HG03159 (cell line): Measurements from ENCODE around the gene NDUFB6.
A peak's percentile ranks its signal among the peaks of the same experiment; 100 is the strongest.
"Not testable (repeated sequence)": the region's sequence is repeated elsewhere in the genome, so short reads cannot be mapped to it uniquely, and the experiment has no call there.

Experiments used
- ATAC-seq: cut with Tn5 transposase; IDR thresholded peaks from one replicate; pipeline ENCODE4 v1.9.1; 2021; ENCODE audit warnings: mild to moderate bottlenecking, moderate library complexity; ENCODE audit not compliant: unreplicated experiment

The NDUFB6 gene

GRCh38 chr9:32571969-32572899 is 725 bp downstream of the NDUFB6 start:
- ATAC-seq: peak; percentile 90

GRCh38 chr9:32570262-32570661 is 2.7 kb downstream of the NDUFB6 start:
- ATAC-seq: no peak

GRCh38 chr9:32566770-32567169 is 6.2 kb downstream of the NDUFB6 start:
- no peak for ATAC-seq

GRCh38 chr9:32565967-32566366 is 7.0 kb downstream of the NDUFB6 start:
- no peak for ATAC-seq

GRCh38 chr9:32558408-32558934 is 14.5 kb downstream of the NDUFB6 start:
- no peak for ATAC-seq

GRCh38 chr9:32554591-32554990 is 18.4 kb downstream of the NDUFB6 start:
- no peak for ATAC-seq

GRCh38 chr9:32554107-32554506 is 18.9 kb downstream of the NDUFB6 start:
- ATAC-seq: no peak

GRCh38 chr9:32552172-32552872 is 20.6 kb downstream of the NDUFB6 start, which contains the start of the genes SMIM27 and TOPORS:
Gene SMIM27 (plus strand): TSS chr9:32552327. CDS start chr9:32552435, 108 bp downstream.
Gene TOPORS (minus strand): TSS chr9:32552586. CDS start chr9:32552436, 150 bp downstream.
- peak; percentile 70 for ATAC-seq

- ATAC-seq: peak; percentile 13
Observed at GRCh38 chr9:32551276-32552051, 21.5 kb downstream of the NDUFB6 start.

GRCh38 chr9:32550562-32551275 is 22.2 kb downstream of the NDUFB6 start:
- ATAC-seq: peak; percentile 57

GRCh38 chr9:32550150-32550561 is 22.8 kb downstream of the NDUFB6 start:
- ATAC-seq: no peak

- not testable (repeated sequence) for ATAC-seq
Observed at GRCh38 chr9:32548213-32548612, 24.7 kb downstream of the NDUFB6 start.

- ATAC-seq: no peak
Observed at GRCh38 chr9:32545884-32546283, 27.1 kb downstream of the NDUFB6 start.

- no peak for ATAC-seq
Observed at GRCh38 chr9:32543047-32543446, 29.9 kb downstream of the NDUFB6 start.

- no peak for ATAC-seq
Observed at GRCh38 chr9:32533816-32534215, 39.1 kb downstream of the NDUFB6 start.

GRCh38 chr9:32533336-32533735 is 39.6 kb downstream of the NDUFB6 start:
- no peak for ATAC-seq

- no peak for ATAC-seq
Observed at GRCh38 chr9:32526707-32527048, 46.3 kb downstream of the NDUFB6 start.

- peak; percentile 67 for ATAC-seq
Observed at GRCh38 chr9:32526041-32526706, 46.8 kb downstream of the NDUFB6 start, which contains the start of gene RIGI. Gene RIGI (minus strand): TSS chr9:32526196. CDS start chr9:32526166, 30 bp downstream.

GRCh38 chr9:32525709-32526030 is 47.3 kb downstream of the NDUFB6 start:
- ATAC-seq: peak; percentile 27
